Gastroesophageal sphincter (tissue), 3 donors: ENCODE data around the gene TWIST2.

Experiments used
- CTCF ChIP-seq, 4 experiments: fragments of 200-600 bp in 2 of 4; fragments of 450-650 bp in 2 of 4; sonication (generic) in 1 of 4; IDR thresholded peaks; one replicate each; pipeline ENCODE4 v1.5.1; 2017 to 2019; ENCODE audit warnings: antibody characterized with exemption in 4 of 4, mild to moderate bottlenecking in 2 of 4, moderate library complexity in 2 of 4
- EP300 ChIP-seq: sonication (generic); formaldehyde crosslinking; IDR thresholded peaks from one replicate; pipeline ENCODE4 v1.6.1; 2017; ENCODE audit warnings: antibody characterized with exemption, mild to moderate bottlenecking
- POLR2A ChIP-seq, 2 donors: fragments of 450-650 bp; IDR thresholded peaks; one replicate each; pipeline ENCODE4 v1.6.1; 2017; ENCODE audit warnings: antibody characterized with exemption in 2 of 2, mild to moderate bottlenecking in 2 of 2, moderate library complexity in 1 of 2
- POLR2AphosphoS5 ChIP-seq: sonication (generic); formaldehyde crosslinking; IDR thresholded peaks from one replicate; pipeline ENCODE4 v1.6.1; 2017; ENCODE audit warnings: antibody characterized with exemption

GRCh38 chr2:238854699-238855229 lies 6.9 kb downstream of the TWIST2 start:
- TF ChIP-seq CTCF (IDR thresholded peaks at IDR 0.05): no peak
- TF ChIP-seq POLR2A (IDR thresholded peaks at IDR 0.05): no peak
- TF ChIP-seq POLR2AphosphoS5: no peak
- no peak for TF ChIP-seq EP300
